SK-N-SH (cell line): ENCODE results near the gene NCOA5. TPM values are rescaled to one million over a fixed set of nuclear protein-coding genes. Genes with fewer than 3 reads are reported as not detected.

ENCODE experiments used
- CTCF ChIA-PET: fragments of 300-600, 350-600 bp; formaldehyde crosslinking; extraction: SDS; loops from one replicate; lab custom pipeline; 2021; lab: Yijun Ruan, JAX
- POLR2A ChIA-PET: fragments of 350-600 bp; sonication (Branson Sonifier 250); formaldehyde crosslinking; extraction: SDS; loops from one replicate; lab custom pipeline; 2020; ENCODE audit warnings: antibody characterized with exemption, inconsistent platforms; lab: Yijun Ruan, JAX
- DNase-seq: peaks from one replicate; pipeline ENCODE4 v3.0.0; 2012
- H2AFZ ChIP-seq: fragments of 200-600 bp; sonication (generic); 2 replicates; pipeline ENCODE4 v1.8.1; 2016; ENCODE audit warnings: antibody characterized with exemption, mild to moderate bottlenecking, low read depth
- H3F3A ChIP-seq: fragments of 200-600 bp; sonication (generic); replicated peaks from 2 replicates; pipeline ENCODE3; 2016; ENCODE audit warnings: antibody characterized with exemption, mild to moderate bottlenecking; ENCODE audit not compliant: insufficient read depth
- H3K27ac ChIP-seq, 2 experiments: fragments of 200-500 bp in 1 of 2; fragments of 200-600 bp in 1 of 2; sonication (Bioruptor generic) in 1 of 2; sonication (generic), shearing (Covaris generic) in 1 of 2; 2 replicates each; pipeline versions ENCODE4 v1.5.1 to v1.6.1; 2014 to 2016; ENCODE audit warnings: low read depth in 2 of 2, inconsistent platforms in 1 of 2, low read length in 1 of 2, mild to moderate bottlenecking in 1 of 2, mixed read lengths in 1 of 2
- H3K27me3 ChIP-seq: fragments of 200-600 bp; sonication (generic), shearing (Covaris generic); 2 replicates; pipeline ENCODE4 v1.6.1; 2016; ENCODE audit warnings: mixed run types; ENCODE audit not compliant: insufficient read depth
- H3K36me3 ChIP-seq, 2 experiments: fragments of 200-500 bp in 1 of 2; fragments of 200-600 bp in 1 of 2; sonication (Bioruptor generic) in 1 of 2; sonication (generic) in 1 of 2; replicated peaks in 1 of 2; 2 replicates each; pipeline versions ENCODE3 to v1.5.1; 2014 to 2016; ENCODE audit warnings: low read length in 1 of 2, mild to moderate bottlenecking in 1 of 2; ENCODE audit not compliant: insufficient read depth in 2 of 2, control insufficient read depth in 1 of 2
- H3K4me1 ChIP-seq, 2 experiments: fragments of 200-500 bp in 1 of 2; fragments of 200-600 bp in 1 of 2; sonication (Bioruptor generic) in 1 of 2; sonication (generic), shearing (Covaris generic) in 1 of 2; 2 replicates each; pipeline versions ENCODE4 v1.5.1 to v1.6.1; 2014 to 2016; ENCODE audit warnings: low read depth in 1 of 2, low read length in 1 of 2, mixed run types in 1 of 2; ENCODE audit not compliant: insufficient read depth in 2 of 2, control insufficient read depth in 1 of 2
- H3K4me2 ChIP-seq: fragments of 200-600 bp; sonication (generic), shearing (Covaris generic); 2 replicates; pipeline ENCODE4 v1.6.1; 2017; ENCODE audit warnings: mixed run types
- H3K4me3 ChIP-seq, 2 experiments: fragments of 200-500 bp in 1 of 2; fragments of 200-600 bp in 1 of 2; sonication (Bioruptor generic) in 1 of 2; sonication (generic), shearing (Covaris generic) in 1 of 2; 2 replicates each; pipeline versions ENCODE4 v1.5.1 to v1.8.1; 2014 to 2016; ENCODE audit warnings: low read depth in 2 of 2, inconsistent platforms in 1 of 2, low read length in 1 of 2, mild to moderate bottlenecking in 1 of 2, mixed read lengths in 1 of 2, moderate library complexity in 1 of 2
- H3K79me2 ChIP-seq: fragments of 200-600 bp; sonication (generic); 2 replicates; pipeline ENCODE4 v1.8.1; 2017; ENCODE audit warnings: mild to moderate bottlenecking; ENCODE audit not compliant: insufficient read depth
- H3K9ac ChIP-seq: fragments of 200-600 bp; sonication (generic); 2 replicates; pipeline ENCODE4 v1.6.1; 2017; ENCODE audit warnings: mixed run types
- H3K9me2 ChIP-seq: fragments of 200-600 bp; sonication (generic); 2 replicates; pipeline ENCODE4 v1.6.1; 2017; ENCODE audit warnings: mixed run types
- H3K9me3 ChIP-seq: fragments of 200-600 bp; sonication (generic); 2 replicates; pipeline ENCODE4 v1.6.1; 2017; ENCODE audit warnings: mixed run types, mild to moderate bottlenecking, moderate library complexity
- H4K20me1 ChIP-seq: fragments of 200-600 bp; sonication (generic); 2 replicates; pipeline ENCODE4 v1.6.1; 2017; ENCODE audit warnings: mild to moderate bottlenecking, mixed run types; ENCODE audit not compliant: insufficient read depth
- EP300 ChIP-seq, 2 experiments: IDR thresholded peaks; 2 replicates each; pipeline versions ENCODE4 v1.4.0 to v1.6.1; 2012; ENCODE audit warnings: borderline replicate concordance in 1 of 2, low read depth in 1 of 2, low read length in 1 of 2
- EZH2phosphoT487 ChIP-seq: fragments of 200-600 bp; sonication (generic); IDR thresholded peaks from 2 replicates; pipeline ENCODE4 v1.6.1; 2017; ENCODE audit warnings: low read depth, mixed run types, mild to moderate bottlenecking, antibody characterized with exemption, moderate library complexity, borderline replicate concordance
- FOSL2 ChIP-seq: IDR thresholded peaks from 2 replicates; pipeline ENCODE4 v1.4.0; 2012; ENCODE audit warnings: low read depth, mild to moderate bottlenecking, moderate library complexity, borderline replicate concordance
- FOXJ3 ChIP-seq: sonication (generic); formaldehyde crosslinking; IDR thresholded peaks from 2 replicates; pipeline ENCODE4 v1.5.1; 2020; ENCODE audit warnings: mild to moderate bottlenecking, missing genetic modification reagents
- FOXM1 ChIP-seq: IDR thresholded peaks from 2 replicates; pipeline ENCODE4 v1.4.0; 2012; ENCODE audit warnings: low read depth, mild to moderate bottlenecking
- GATA2 ChIP-seq: sonication (generic); formaldehyde crosslinking; IDR thresholded peaks from 2 replicates; pipeline ENCODE4 v1.5.0; 2020; ENCODE audit warnings: mild to moderate bottlenecking, missing genetic modification reagents
- MEF2A ChIP-seq: IDR thresholded peaks from 2 replicates; pipeline ENCODE4 v1.4.0; 2012; ENCODE audit warnings: low read depth, borderline replicate concordance
- MXI1 ChIP-seq: IDR thresholded peaks from 2 replicates; pipeline ENCODE4 v1.6.1; 2012; ENCODE audit warnings: mild to moderate bottlenecking, low read depth, low read length, improper control_type of control experiment
- NRF1 ChIP-seq: IDR thresholded peaks from 2 replicates; pipeline ENCODE4 v1.6.1; 2012; ENCODE audit warnings: low read depth, mild to moderate bottlenecking, low read length
- RCOR1 ChIP-seq: fragments of 150-350 bp; IDR thresholded peaks from 2 replicates; pipeline ENCODE4 v1.6.1; 2017; ENCODE audit warnings: antibody characterized with exemption, low read length
- RFX5 ChIP-seq: IDR thresholded peaks from 2 replicates; pipeline ENCODE4 v1.6.1; 2012; ENCODE audit warnings: mild to moderate bottlenecking, improper control_type of control experiment, low read length
- RXRA ChIP-seq: IDR thresholded peaks from 2 replicates; pipeline ENCODE4 v1.4.0; 2012; ENCODE audit warnings: low read depth, mild to moderate bottlenecking, borderline replicate concordance
- SMC3 ChIP-seq: IDR thresholded peaks from 2 replicates; pipeline ENCODE4 v1.6.1; 2012; ENCODE audit warnings: low read depth, low read length, improper control_type of control experiment
- TEAD4 ChIP-seq: IDR thresholded peaks from 2 replicates; pipeline ENCODE4 v1.4.0; 2012; ENCODE audit warnings: mild to moderate bottlenecking, borderline replicate concordance; ENCODE audit not compliant: insufficient read depth
- WGBS: methylation state at CpG from one replicate; pipeline ENCODE4 v1.1.6; 2017; ENCODE audit warnings: low lambda C conversion rate; 5-methylcytosine and 5-hydroxymethylcytosine counted together
- polyA plus RNA-seq, 3 experiments: library from polyadenylated mRNA; depleted of rRNA; stranded (reverse); fragments of >200 nt; gene quantifications; 2 replicates each; pipeline ENCODE4 v1.2.3, GENCODE V29; 2012
- TF ChIP-seq, protein P1 (sequence below): IDR thresholded peaks from 2 replicates; pipeline ENCODE4; 2012
- TF ChIP-seq, protein P2 (sequence below): fragments of 200-600 bp; sonication (generic); IDR thresholded peaks from 2 replicates; pipeline ENCODE4 v1.6.1; 2017; ENCODE audit warnings: antibody characterized with exemption, mild to moderate bottlenecking, moderate library complexity
- TF ChIP-seq, protein P3 (sequence below): fragments of 150-350 bp; IDR thresholded peaks from 2 replicates; pipeline ENCODE4 v1.6.1; 2016; ENCODE audit warnings: mild to moderate bottlenecking, low read depth, low read length
- TF ChIP-seq, protein P4 (sequence below): IDR thresholded peaks from 2 replicates; pipeline ENCODE4 v1.4.0; 2012; ENCODE audit warnings: low read depth, borderline replicate concordance
- TF ChIP-seq, protein P5 (sequence below): IDR thresholded peaks from 2 replicates; pipeline ENCODE4 v1.4.0; 2012; ENCODE audit warnings: low read depth

The NCOA5 gene
- polyA plus RNA-seq, 1 of the 3 experiments (the other 2 are of a cell fraction), result 20.4 TPM

DNA sequence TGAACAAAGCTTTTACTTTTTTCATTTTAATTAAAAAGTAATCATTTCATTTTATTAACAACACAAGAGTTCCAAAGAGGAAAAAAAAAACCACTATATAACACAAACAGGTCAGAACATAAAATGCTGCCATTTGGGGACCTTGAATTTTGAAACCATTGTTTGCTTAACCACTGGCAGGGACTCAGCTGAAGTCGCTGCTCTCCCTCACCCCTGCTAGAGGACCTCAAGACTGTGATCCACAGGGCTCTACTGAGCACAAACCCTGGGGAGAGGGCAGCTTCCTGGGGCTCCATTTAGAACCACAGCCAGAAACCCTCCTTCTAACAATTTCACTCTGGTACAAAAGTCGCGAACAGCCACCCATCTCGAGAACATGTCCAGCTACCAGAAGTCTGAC lies 28.8 kb downstream of the NCOA5 start:
- Histone ChIP-seq H4K20me1 (peaks cover 18% of the 10 kb centered on the region; the same call in 1 of the 2 replicates), H3K4me1 (peaks cover 5 to 10% of the 10 kb centered on the region in 2 experiments; a peak in 2 of 4 replicates), H3K27ac (peak overlapping the region in 1 of 2 experiments; percentile 43; a peak in 1 of 4 replicates), H3K36me3 (peaks cover 35 to 62% of the 10 kb centered on the region in 2 experiments), H3K9me2 (no peaks in the 10 kb centered on the region), H3K79me2 (no peaks in the 10 kb centered on the region), H3K4me2 (no peak overlapping the region)
- POLR2A ChIA-PET, result no interaction called here
- WGBS, result 86% methylated on average over 4 of the region's 4 CpGs
- no peak for TF ChIP-seq EZH2phosphoT487
- TF ChIP-seq NRF1, result no peak
- TF ChIP-seq SMC3, result no peak
- TF ChIP-seq, protein P1, sequence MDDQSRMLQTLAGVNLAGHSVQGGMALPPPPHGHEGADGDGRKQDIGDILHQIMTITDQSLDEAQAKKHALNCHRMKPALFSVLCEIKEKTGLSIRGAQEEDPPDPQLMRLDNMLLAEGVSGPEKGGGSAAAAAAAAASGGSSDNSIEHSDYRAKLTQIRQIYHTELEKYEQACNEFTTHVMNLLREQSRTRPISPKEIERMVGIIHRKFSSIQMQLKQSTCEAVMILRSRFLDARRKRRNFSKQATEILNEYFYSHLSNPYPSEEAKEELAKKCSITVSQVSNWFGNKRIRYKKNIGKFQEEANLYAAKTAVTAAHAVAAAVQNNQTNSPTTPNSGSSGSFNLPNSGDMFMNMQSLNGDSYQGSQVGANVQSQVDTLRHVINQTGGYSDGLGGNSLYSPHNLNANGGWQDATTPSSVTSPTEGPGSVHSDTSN, result no peak
- TF ChIP-seq, protein P2, sequence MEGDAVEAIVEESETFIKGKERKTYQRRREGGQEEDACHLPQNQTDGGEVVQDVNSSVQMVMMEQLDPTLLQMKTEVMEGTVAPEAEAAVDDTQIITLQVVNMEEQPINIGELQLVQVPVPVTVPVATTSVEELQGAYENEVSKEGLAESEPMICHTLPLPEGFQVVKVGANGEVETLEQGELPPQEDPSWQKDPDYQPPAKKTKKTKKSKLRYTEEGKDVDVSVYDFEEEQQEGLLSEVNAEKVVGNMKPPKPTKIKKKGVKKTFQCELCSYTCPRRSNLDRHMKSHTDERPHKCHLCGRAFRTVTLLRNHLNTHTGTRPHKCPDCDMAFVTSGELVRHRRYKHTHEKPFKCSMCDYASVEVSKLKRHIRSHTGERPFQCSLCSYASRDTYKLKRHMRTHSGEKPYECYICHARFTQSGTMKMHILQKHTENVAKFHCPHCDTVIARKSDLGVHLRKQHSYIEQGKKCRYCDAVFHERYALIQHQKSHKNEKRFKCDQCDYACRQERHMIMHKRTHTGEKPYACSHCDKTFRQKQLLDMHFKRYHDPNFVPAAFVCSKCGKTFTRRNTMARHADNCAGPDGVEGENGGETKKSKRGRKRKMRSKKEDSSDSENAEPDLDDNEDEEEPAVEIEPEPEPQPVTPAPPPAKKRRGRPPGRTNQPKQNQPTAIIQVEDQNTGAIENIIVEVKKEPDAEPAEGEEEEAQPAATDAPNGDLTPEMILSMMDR, result no peak
- TF ChIP-seq GATA2, result no peak
- TF ChIP-seq FOSL2, result no peak
- TF ChIP-seq RFX5, result no peak
- TF ChIP-seq FOXJ3 (CRISPR knock-in tag), result no peak
- no peak for TF ChIP-seq MEF2A
- TF ChIP-seq TEAD4, result no peak
- TF ChIP-seq RXRA, result no peak
- no peak for TF ChIP-seq RCOR1
- TF ChIP-seq, protein P3, sequence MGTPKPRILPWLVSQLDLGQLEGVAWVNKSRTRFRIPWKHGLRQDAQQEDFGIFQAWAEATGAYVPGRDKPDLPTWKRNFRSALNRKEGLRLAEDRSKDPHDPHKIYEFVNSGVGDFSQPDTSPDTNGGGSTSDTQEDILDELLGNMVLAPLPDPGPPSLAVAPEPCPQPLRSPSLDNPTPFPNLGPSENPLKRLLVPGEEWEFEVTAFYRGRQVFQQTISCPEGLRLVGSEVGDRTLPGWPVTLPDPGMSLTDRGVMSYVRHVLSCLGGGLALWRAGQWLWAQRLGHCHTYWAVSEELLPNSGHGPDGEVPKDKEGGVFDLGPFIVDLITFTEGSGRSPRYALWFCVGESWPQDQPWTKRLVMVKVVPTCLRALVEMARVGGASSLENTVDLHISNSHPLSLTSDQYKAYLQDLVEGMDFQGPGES, result no peak
- no peak for TF ChIP-seq FOXM1
- TF ChIP-seq, protein P4, sequence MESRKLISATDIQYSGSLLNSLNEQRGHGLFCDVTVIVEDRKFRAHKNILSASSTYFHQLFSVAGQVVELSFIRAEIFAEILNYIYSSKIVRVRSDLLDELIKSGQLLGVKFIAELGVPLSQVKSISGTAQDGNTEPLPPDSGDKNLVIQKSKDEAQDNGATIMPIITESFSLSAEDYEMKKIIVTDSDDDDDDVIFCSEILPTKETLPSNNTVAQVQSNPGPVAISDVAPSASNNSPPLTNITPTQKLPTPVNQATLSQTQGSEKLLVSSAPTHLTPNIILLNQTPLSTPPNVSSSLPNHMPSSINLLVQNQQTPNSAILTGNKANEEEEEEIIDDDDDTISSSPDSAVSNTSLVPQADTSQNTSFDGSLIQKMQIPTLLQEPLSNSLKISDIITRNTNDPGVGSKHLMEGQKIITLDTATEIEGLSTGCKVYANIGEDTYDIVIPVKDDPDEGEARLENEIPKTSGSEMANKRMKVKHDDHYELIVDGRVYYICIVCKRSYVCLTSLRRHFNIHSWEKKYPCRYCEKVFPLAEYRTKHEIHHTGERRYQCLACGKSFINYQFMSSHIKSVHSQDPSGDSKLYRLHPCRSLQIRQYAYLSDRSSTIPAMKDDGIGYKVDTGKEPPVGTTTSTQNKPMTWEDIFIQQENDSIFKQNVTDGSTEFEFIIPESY, result no peak
- no peak for TF ChIP-seq EP300 (IDR thresholded peaks at IDR 0.05; ENCODE audit: borderline replicate concordance in 1 of 2, low read depth in 1 of 2, low read length in 1 of 2)
- TF ChIP-seq, protein P5, sequence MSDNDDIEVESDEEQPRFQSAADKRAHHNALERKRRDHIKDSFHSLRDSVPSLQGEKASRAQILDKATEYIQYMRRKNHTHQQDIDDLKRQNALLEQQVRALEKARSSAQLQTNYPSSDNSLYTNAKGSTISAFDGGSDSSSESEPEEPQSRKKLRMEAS, result no peak
- no peak for TF ChIP-seq MXI1
- TF ChIP-seq, all 33 proteins: peak for 0
- Histone ChIP-seq H3K9ac (no peak overlapping the region), H3K9me3 (no peaks in the 10 kb centered on the region), H3K27me3 (no peaks in the 10 kb centered on the region), H2AFZ (no peak overlapping the region), H3K4me3 (no peak overlapping the region), H3F3A (peaks cover 5% of the 10 kb centered on the region)
- CTCF ChIA-PET, result interaction anchor here (0.7 to 2.1 kb wide), 2 partner anchors 46 to 351 kb away, joined by 3 to 5 read pairs; no protein-coding TSS in a partner anchor
- no peak for DNase-seq
